IMR-90 (cell line): ENCODE results near the gene ENO3. TPM values are rescaled to one million over a fixed set of nuclear protein-coding genes. Genes with fewer than 3 reads are reported as not detected.

Experiments used
- ATAC-seq: fragments of 200-7000 bp; cut with Tn5 transposase; 2 replicates; pipeline ENCODE4 v1.9.1; 2020; ENCODE audit warnings: low read depth, mild to moderate bottlenecking, moderate library complexity
- BruUV-seq: library from RNA; stranded (reverse); fragments of 400-500 nt; replicated peaks from 2 replicates; lab custom pipeline; 2021; lab: Mats Ljungman, UMichigan
- CTCF ChIA-PET: fragments of 300-600 bp; formaldehyde crosslinking; extraction: SDS; loops from one replicate; lab custom pipeline; 2021; ENCODE audit warnings: antibody characterized with exemption; lab: Yijun Ruan, JAX
- POLR2A ChIA-PET: fragments of 300-600 bp; sonication (Branson Sonifier 250); formaldehyde crosslinking; loops from one replicate; lab custom pipeline; 2022; ENCODE audit warnings: antibody characterized with exemption; ENCODE audit not compliant: unreplicated experiment; lab: Charles Lee
- DNase-seq: peaks from one replicate; pipeline ENCODE4 v3.0.0; 2013
- H2AFZ ChIP-seq: replicated peaks from 2 replicates; pipeline ENCODE3; 2013; ENCODE audit warnings: low read length, mild to moderate bottlenecking; ENCODE audit not compliant: poor library complexity
- H2AK5ac ChIP-seq: 2 replicates; pipeline ENCODE4 v1.6.1; 2013; ENCODE audit warnings: low read depth, low read length, inconsistent platforms
- H2AK9ac ChIP-seq: replicated peaks from 2 replicates; pipeline ENCODE3; 2013; ENCODE audit warnings: mild to moderate bottlenecking, low read depth, low read length, moderate library complexity; ENCODE audit not compliant: poor library complexity
- H2BK120ac ChIP-seq: 2 replicates; pipeline ENCODE4 v1.6.1; 2013; ENCODE audit warnings: low read depth, low read length, inconsistent platforms
- H2BK15ac ChIP-seq: 3 replicates; pipeline ENCODE4 v1.6.1; 2013; ENCODE audit warnings: low read depth, low read length, inconsistent platforms
- H2BK20ac ChIP-seq: 2 replicates; pipeline ENCODE4 v1.6.1; 2013; ENCODE audit warnings: low read depth, mild to moderate bottlenecking, inconsistent platforms, low read length, moderate library complexity
- H2BK5ac ChIP-seq: 2 replicates; pipeline ENCODE4 v1.6.1; 2013; ENCODE audit warnings: mild to moderate bottlenecking, low read depth, low read length, inconsistent platforms; ENCODE audit not compliant: poor library complexity, severe bottlenecking
- H3K14ac ChIP-seq: replicated peaks from 2 replicates; pipeline ENCODE4 v1.6.1; 2013; ENCODE audit warnings: low read depth, low read length, inconsistent platforms
- H3K18ac ChIP-seq: 2 replicates; pipeline ENCODE4 v1.6.1; 2013; ENCODE audit warnings: low read depth, low read length, control low read depth
- H3K23ac ChIP-seq: 2 replicates; pipeline ENCODE4 v1.6.1; 2013; ENCODE audit warnings: low read depth, low read length, inconsistent platforms
- H3K27ac ChIP-seq: 2 replicates; pipeline ENCODE4 v1.5.1; 2013; ENCODE audit warnings: mild to moderate bottlenecking, control low read depth, low read length; ENCODE audit not compliant: insufficient read depth
- H3K27me3 ChIP-seq: 2 replicates; pipeline ENCODE4 v1.6.1; 2013; ENCODE audit warnings: low read length; ENCODE audit not compliant: control insufficient read depth, insufficient read depth
- H3K36me3 ChIP-seq: 2 replicates; pipeline ENCODE4 v1.6.1; 2013; ENCODE audit warnings: low read length, mixed read lengths; ENCODE audit not compliant: control insufficient read depth, insufficient read depth
- H3K4ac ChIP-seq: 2 replicates; pipeline ENCODE4 v1.6.1; 2013; ENCODE audit warnings: low read depth, low read length, inconsistent platforms
- H3K4me1 ChIP-seq: 2 replicates; pipeline ENCODE4 v1.6.1; 2013; ENCODE audit warnings: low read length, mixed read lengths; ENCODE audit not compliant: control insufficient read depth, insufficient read depth
- H3K4me2 ChIP-seq: 2 replicates; pipeline ENCODE4 v1.6.1; 2013; ENCODE audit warnings: low read depth, mild to moderate bottlenecking, control low read depth, low read length, moderate library complexity
- H3K4me3 ChIP-seq: 2 replicates; pipeline ENCODE4 v1.5.1; 2013; ENCODE audit warnings: low read depth, mild to moderate bottlenecking, control low read depth, low read length, moderate library complexity; ENCODE audit not compliant: insufficient read depth
- H3K56ac ChIP-seq: 2 replicates; pipeline ENCODE4 v1.6.1; 2013; ENCODE audit warnings: low read length, inconsistent platforms; ENCODE audit not compliant: insufficient read depth; ENCODE audit errors: extremely low read depth
- H3K79me1 ChIP-seq, 2 experiments: 2 replicates each; pipeline ENCODE4 v1.6.1; 2013; ENCODE audit warnings: low read length in 2 of 2, inconsistent platforms in 1 of 2, low read depth in 1 of 2
- H3K9ac ChIP-seq: 2 replicates; pipeline ENCODE4 v1.6.1; 2013; ENCODE audit warnings: low read depth, low read length, control low read depth
- H3K9me1 ChIP-seq: 2 replicates; pipeline ENCODE4 v1.6.1; 2013; ENCODE audit warnings: low read length, inconsistent platforms; ENCODE audit not compliant: insufficient read depth
- H3K9me3 ChIP-seq: 2 replicates; pipeline ENCODE4 v1.6.1; 2013; ENCODE audit warnings: low read length; ENCODE audit not compliant: control insufficient read depth, insufficient read depth
- H4K20me1 ChIP-seq: 2 replicates; pipeline ENCODE4 v1.6.1; 2013; ENCODE audit warnings: low read length, inconsistent platforms; ENCODE audit not compliant: insufficient read depth
- H4K5ac ChIP-seq: 2 replicates; pipeline ENCODE4 v1.6.1; 2013; ENCODE audit warnings: mild to moderate bottlenecking, low read depth, low read length, control low read depth
- H4K8ac ChIP-seq, 2 experiments: 2 replicates each; pipeline ENCODE4 v1.6.1; 2013; ENCODE audit warnings: low read depth in 2 of 2, low read length in 2 of 2, control low read depth in 1 of 2, inconsistent platforms in 1 of 2
- H4K91ac ChIP-seq: 2 replicates; pipeline ENCODE4 v1.6.1; 2013; ENCODE audit warnings: low read depth, low read length, inconsistent platforms; ENCODE audit not compliant: insufficient read depth
- POLR2A ChIP-seq: IDR thresholded peaks from 2 replicates; pipeline ENCODE4 v1.6.1; 2012; ENCODE audit warnings: mild to moderate bottlenecking, low read depth, low read length
- RAD21 ChIP-seq: IDR thresholded peaks from 2 replicates; pipeline ENCODE4 v1.6.1; 2012; ENCODE audit warnings: low read length, improper control_type of control experiment
- USF2 ChIP-seq: fragments of 150-350 bp; IDR thresholded peaks from 2 replicates; pipeline ENCODE4 v1.6.1; 2017; ENCODE audit warnings: mild to moderate bottlenecking, antibody characterized with exemption, low read length, low read depth
- WGBS, 2 experiments: methylation state at CpG; one replicate each; pipeline versions ENCODE4 v1.1.5 to v1.1.7; 2013; ENCODE audit warnings: missing lambda C conversion rate in 2 of 2; ENCODE audit not compliant: insufficient read length in 1 of 2; ENCODE audit errors: extremely low coverage in 2 of 2; 5-methylcytosine and 5-hydroxymethylcytosine counted together
- dilution Hi-C: fragments of 300-500 bp; cut with HindIII; formaldehyde crosslinking; loops from one replicate; pipeline ENCODE4 v1.14.3; 2018; ENCODE audit warnings: low sequenced_read_pairs; ENCODE audit not compliant: unreplicated experiment
- in situ Hi-C: fragments of 300-500 bp; cut with MboI; formaldehyde crosslinking; loops from 3 replicates; pipeline ENCODE4 v1.14.3; 2019; ENCODE audit warnings: low sequenced_read_pairs, inconsistent platforms, mixed read lengths
- intact Hi-C: fragments of 100-400 bp; cut with micrococcal nuclease; formaldehyde crosslinking; loops from 2 replicates; pipeline ENCODE4 v1.10.0; 2022
- polyA plus RNA-seq, 3 experiments: library from polyadenylated mRNA; depleted of rRNA; stranded (reverse); fragments of >200 nt; gene quantifications; 2 replicates each; pipeline ENCODE4 v1.2.3, GENCODE V29; 2012; ENCODE audit warnings: low replicate concordance in 1 of 3
- total RNA-seq: library from RNA; depleted of rRNA; stranded (reverse); fragments of >200 nt; gene quantifications from 2 replicates; pipeline ENCODE4 v1.2.3, GENCODE V29; 2012

ENO3 gene
- total and polyA plus RNA-seq, 2 of the 4 experiments (the other 2 are of a cell fraction) = 1.4 to 5.1 TPM

DNA sequence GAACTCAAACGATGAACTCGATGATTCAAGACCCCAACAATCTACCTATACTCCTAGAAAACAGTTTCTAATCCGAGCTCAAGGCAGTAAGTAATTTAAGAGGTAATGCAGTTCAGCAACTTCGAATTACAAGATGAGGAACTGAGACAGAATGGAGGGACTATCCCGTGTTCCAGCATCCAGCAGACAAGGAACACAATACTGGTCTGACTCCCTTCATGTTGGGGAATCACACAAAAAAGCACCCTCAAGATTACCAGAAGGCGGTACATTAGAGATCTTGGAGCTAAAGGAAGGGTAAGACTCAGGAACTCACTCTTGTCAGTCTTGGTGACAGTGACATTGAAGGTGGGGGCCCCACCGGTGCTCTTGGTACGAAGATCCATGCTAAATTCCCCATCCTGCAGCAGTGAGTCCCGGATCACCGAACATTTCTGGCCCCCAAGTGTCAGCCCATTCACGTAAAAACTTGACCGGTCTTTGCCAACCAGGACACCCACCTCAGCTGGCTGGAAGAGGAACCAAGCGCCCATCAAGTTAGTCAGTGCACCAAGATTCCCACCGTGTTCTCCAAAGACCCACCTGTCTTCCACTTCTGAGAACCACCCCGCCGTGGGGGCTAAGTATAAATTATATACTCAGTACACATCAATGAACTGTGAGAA is 4.5 kb upstream of the ENO3 start:
- Histone ChIP-seq H2AK5ac (peak overlapping the region; percentile 25), H4K8ac (peak overlapping the region; percentile 80 to 95; a peak in 3 of 4 replicates), H3K36me3 (peaks cover 41% of the 10 kb centered on the region), H3K9ac (peak overlapping the region; percentile 97), H3K56ac (peak overlapping the region; percentile 94), H4K91ac (peak overlapping the region; percentile 21), H3K14ac (peak overlapping the region; percentile 95), H3K4me1 (peaks cover 24% of the 10 kb centered on the region), H4K5ac (0 out of 2 replicates have a peak overlapping the region, but pooled peaks have one; percentile 6), H3K18ac (no peak overlapping the region), H2AK9ac (peak overlapping the region; percentile 44), H2BK120ac (peak overlapping the region; percentile 49; the same call in 1 of the 2 replicates), H3K4me2 (peak overlapping the region; percentile 78), H3K4me3 (peak overlapping the region; percentile 98), H3K27ac (peak overlapping the region; percentile 96), H3K9me1 (peaks cover 19% of the 10 kb centered on the region; the same call in 1 of the 2 replicates), H2BK15ac (peak overlapping the region; percentile 25; the same call in 1 of the 3 replicates), H2AFZ (no peak overlapping the region), H4K20me1 (peaks cover 66% of the 10 kb centered on the region), H3K9me3 (no peaks in the 10 kb centered on the region), H2BK5ac (peak overlapping the region; percentile 98), H3K4ac (peak overlapping the region; percentile 85), H2BK20ac (no peak overlapping the region), H3K79me1 (peaks cover 10 to 50% of the 10 kb centered on the region in 2 experiments; a peak in 3 of 4 replicates), H3K27me3 (no peaks in the 10 kb centered on the region), H3K23ac (peak overlapping the region; percentile 81)
- in situ Hi-C loops = no loop called here
- intact Hi-C loops = no loop called here
- no peak for TF ChIP-seq USF2
- TF ChIP-seq POLR2A = no peak
- TF ChIP-seq RAD21 = no peak
- ChIA-PET POLR2A (interaction anchor here (0.6 to 3.5 kb wide), 5 partner anchors 20 to 79 kb away, joined by 3 to 19 read pairs (median 4); partner anchors contain the start of genes CAMTA2 and SPAG7), CTCF (no interaction called here)
- dilution Hi-C loops = no loop called here
- BruUV-seq = TSS peak; percentile 92
- no peak for ATAC-seq
- no CpG with 5 or more reads among the region's 16 CpGs for WGBS, 2 experiments
- no peak for DNase-seq
